Trophoblast cell (in vitro differentiated cells and primary cell): ENCODE results near the gene FGFBP2.

Experiments used
- DNase-seq, 2 donors: peaks; one replicate each; pipeline ENCODE4 v3.0.0-alpha.2; 2016
- H2AFZ ChIP-seq: 2 replicates; pipeline ENCODE4 v1.6.1; 2013; ENCODE audit warnings: low read length, moderate library complexity, mild to moderate bottlenecking; ENCODE audit not compliant: insufficient read depth, poor library complexity
- H2AK5ac ChIP-seq: 2 replicates; pipeline ENCODE4 v1.6.1; 2013; ENCODE audit warnings: mild to moderate bottlenecking, low read length
- H2BK120ac ChIP-seq: 2 replicates; pipeline ENCODE4 v1.6.1; 2013; ENCODE audit warnings: low read length, mild to moderate bottlenecking, moderate library complexity; ENCODE audit not compliant: insufficient read depth, poor library complexity
- H2BK12ac ChIP-seq: 2 replicates; pipeline ENCODE4 v1.6.1; 2013; ENCODE audit warnings: mild to moderate bottlenecking, low read length, moderate library complexity
- H2BK5ac ChIP-seq: 2 replicates; pipeline ENCODE4 v1.6.1; 2013; ENCODE audit warnings: low read length, low read depth, moderate library complexity, mild to moderate bottlenecking; ENCODE audit not compliant: poor library complexity
- H3K14ac ChIP-seq: 2 replicates; pipeline ENCODE4 v1.6.1; 2013; ENCODE audit warnings: mild to moderate bottlenecking, low read length
- H3K18ac ChIP-seq: 2 replicates; pipeline ENCODE4 v1.6.1; 2013; ENCODE audit warnings: mild to moderate bottlenecking, low read length
- H3K23ac ChIP-seq: 2 replicates; pipeline ENCODE4 v1.6.1; 2013; ENCODE audit warnings: low read length
- H3K27ac ChIP-seq: 2 replicates; pipeline ENCODE4 v1.5.1; 2013; ENCODE audit warnings: low read depth, mild to moderate bottlenecking, inconsistent platforms, low read length, moderate library complexity
- H3K27me3 ChIP-seq: 2 replicates; pipeline ENCODE4 v1.6.1; 2013; ENCODE audit warnings: inconsistent platforms, mild to moderate bottlenecking, low read length, moderate library complexity; ENCODE audit not compliant: insufficient read depth
- H3K36me3 ChIP-seq, 2 experiments: 1 replicate in 1 of 2; 2 replicates in 1 of 2; pipeline ENCODE4 v1.6.1; 2013; ENCODE audit warnings: low read length in 2 of 2, mild to moderate bottlenecking in 2 of 2, moderate library complexity in 1 of 2; ENCODE audit not compliant: insufficient read depth in 2 of 2, control insufficient read depth in 1 of 2
- H3K4ac ChIP-seq: 2 replicates; pipeline ENCODE4 v1.6.1; 2013; ENCODE audit warnings: low read depth, mild to moderate bottlenecking, low read length, moderate library complexity
- H3K4me1 ChIP-seq, 2 experiments: 1 replicate in 1 of 2; 2 replicates in 1 of 2; pipeline ENCODE4 v1.6.1; 2013; ENCODE audit warnings: low read length in 2 of 2, mild to moderate bottlenecking in 2 of 2, moderate library complexity in 1 of 2; ENCODE audit not compliant: insufficient read depth in 2 of 2, control insufficient read depth in 1 of 2
- H3K4me2 ChIP-seq: 2 replicates; pipeline ENCODE4 v1.6.1; 2013; ENCODE audit warnings: inconsistent platforms, mild to moderate bottlenecking, low read length, moderate library complexity
- H3K4me3 ChIP-seq: 2 replicates; pipeline ENCODE4 v1.5.1; 2013; ENCODE audit warnings: mild to moderate bottlenecking, low read depth, low read length, inconsistent platforms
- H3K79me1 ChIP-seq: one replicate; pipeline ENCODE4 v1.6.1; 2013; ENCODE audit warnings: low read length
- H3K79me2 ChIP-seq: 2 replicates; pipeline ENCODE4 v1.6.1; 2013; ENCODE audit warnings: low read length, mild to moderate bottlenecking; ENCODE audit not compliant: control insufficient read depth, insufficient read depth, poor library complexity
- H3K9ac ChIP-seq: 2 replicates; pipeline ENCODE4 v1.6.1; 2013; ENCODE audit warnings: mild to moderate bottlenecking, low read length
- H3K9me3 ChIP-seq: 2 replicates; pipeline ENCODE4 v1.6.1; 2013; ENCODE audit warnings: low read depth, mild to moderate bottlenecking, control low read depth, inconsistent platforms, low read length; ENCODE audit not compliant: insufficient read depth
- H4K12ac ChIP-seq: 2 replicates; pipeline ENCODE4 v1.6.1; 2013; ENCODE audit warnings: low read depth, mild to moderate bottlenecking, low read length, moderate library complexity
- H4K8ac ChIP-seq: 2 replicates; pipeline ENCODE4 v1.6.1; 2013; ENCODE audit warnings: low read depth, mild to moderate bottlenecking, low read length, moderate library complexity
- H4K91ac ChIP-seq: one replicate; pipeline ENCODE4 v1.6.1; 2013; ENCODE audit warnings: low read depth, mild to moderate bottlenecking, low read length, moderate library complexity
- WGBS: extraction: QIAGEN DNeasy Blood & Tissue Kit; methylation state at CpG from one replicate; pipeline ENCODE4 v1.1.7; 2013; ENCODE audit warnings: missing lambda C conversion rate; ENCODE audit not compliant: insufficient read length, insufficient coverage; ENCODE audit errors: extremely low coverage; 5-methylcytosine and 5-hydroxymethylcytosine counted together

FGFBP2 gene

GRCh38 chr4:15965325-15965724 is 2.4 kb upstream of the FGFBP2 start:
- no CpG with 5 or more reads among the region's 5 CpGs for WGBS
- H4K12ac ChIP-seq = peak overlapping the region; percentile 46
- H2BK5ac ChIP-seq = no peak overlapping the region
- H3K14ac ChIP-seq = no peak overlapping the region
- no peaks in the 10 kb centered on the region for H3K79me2 ChIP-seq
- H2AFZ ChIP-seq = no peak overlapping the region
- H3K4me3 ChIP-seq = no peak overlapping the region
- no peaks in the 10 kb centered on the region for H3K27me3 ChIP-seq
- H3K9ac ChIP-seq = no peak overlapping the region
- H3K36me3 ChIP-seq = peaks cover 0 to 2% of the 10 kb centered on the region in 2 experiments
- H3K79me1 ChIP-seq = no peaks in the 10 kb centered on the region
- peaks cover 2% of the 10 kb centered on the region for H3K9me3 ChIP-seq
- peaks cover 6 to 12% of the 10 kb centered on the region in 2 experiments for H3K4me1 ChIP-seq
- no peak overlapping the region for H3K4me2 ChIP-seq
- no peak overlapping the region for H2BK120ac ChIP-seq
- H3K23ac ChIP-seq = no peak overlapping the region
- no peak overlapping the region for H4K91ac ChIP-seq
- DNase-seq = no peak
- no peak overlapping the region for H2BK12ac ChIP-seq
- H2AK5ac ChIP-seq = no peak overlapping the region
- H4K8ac ChIP-seq = no peak overlapping the region
- H3K4ac ChIP-seq = no peak overlapping the region
- no peak overlapping the region for H3K18ac ChIP-seq
- no peak overlapping the region for H3K27ac ChIP-seq

- H3K9ac ChIP-seq = no peak overlapping the region
- no peak overlapping the region for H4K12ac ChIP-seq
- no peak overlapping the region for H3K14ac ChIP-seq
- peaks cover 6 to 12% of the 10 kb centered on the region in 2 experiments for H3K4me1 ChIP-seq
- WGBS = no CpG with 5 or more reads among the region's 5 CpGs
- H3K4ac ChIP-seq = no peak overlapping the region
- H3K23ac ChIP-seq = no peak overlapping the region
- H3K27me3 ChIP-seq = no peaks in the 10 kb centered on the region
- peaks cover 2% of the 10 kb centered on the region for H3K9me3 ChIP-seq
- no peak overlapping the region for H3K18ac ChIP-seq
- no peak overlapping the region for H4K91ac ChIP-seq
- H3K27ac ChIP-seq = no peak overlapping the region
- no peak overlapping the region for H2BK5ac ChIP-seq
- H4K8ac ChIP-seq = no peak overlapping the region
- H2AK5ac ChIP-seq = no peak overlapping the region
- peaks cover 0 to 2% of the 10 kb centered on the region in 2 experiments for H3K36me3 ChIP-seq
- H2BK120ac ChIP-seq = no peak overlapping the region
- no peak overlapping the region for H3K4me2 ChIP-seq
- H3K79me1 ChIP-seq = no peaks in the 10 kb centered on the region
- DNase-seq = no peak
- no peak overlapping the region for H3K4me3 ChIP-seq
- H2BK12ac ChIP-seq = no peak overlapping the region
- no peak overlapping the region for H2AFZ ChIP-seq
- no peaks in the 10 kb centered on the region for H3K79me2 ChIP-seq
These were observed 1.2 kb upstream of the FGFBP2 start for GRCh38 chr4:15964159-15964558.

- Histone ChIP-seq H4K8ac (no peak overlapping the region), H3K27me3 (no peaks in the 10 kb centered on the region), H3K27ac (no peak overlapping the region), H2BK120ac (no peak overlapping the region), H3K9ac (no peak overlapping the region), H3K18ac (no peak overlapping the region), H3K9me3 (peaks cover 2% of the 10 kb centered on the region), H2BK5ac (no peak overlapping the region), H3K14ac (no peak overlapping the region), H3K36me3 (no peaks in the 10 kb centered on the region), H3K79me2 (no peaks in the 10 kb centered on the region), H3K4me3 (no peak overlapping the region), H3K4me1 (peaks cover 6 to 12% of the 10 kb centered on the region in 2 experiments), H2AFZ (no peak overlapping the region), H3K4me2 (no peak overlapping the region), H3K79me1 (no peaks in the 10 kb centered on the region), H4K12ac (no peak overlapping the region), H4K91ac (no peak overlapping the region), H2BK12ac (no peak overlapping the region), H3K23ac (no peak overlapping the region), H3K4ac (no peak overlapping the region), H2AK5ac (no peak overlapping the region)
- DNase-seq = no peak
- WGBS = no CpG with 5 or more reads among the region's 4 CpGs
These were observed 601 bp upstream of the FGFBP2 start for GRCh38 chr4:15963576-15963975.

- no peak overlapping the region for H3K14ac ChIP-seq
- H3K9me3 ChIP-seq = peaks cover 2% of the 10 kb centered on the region
- no peaks in the 10 kb centered on the region for H3K79me2 ChIP-seq
- H2AFZ ChIP-seq = no peak overlapping the region
- no peak overlapping the region for H3K27ac ChIP-seq
- H3K27me3 ChIP-seq = no peaks in the 10 kb centered on the region
- H3K4me3 ChIP-seq = no peak overlapping the region
- peaks cover 6 to 12% of the 10 kb centered on the region in 2 experiments for H3K4me1 ChIP-seq
- H3K4me2 ChIP-seq = no peak overlapping the region
- H4K12ac ChIP-seq = no peak overlapping the region
- H3K9ac ChIP-seq = no peak overlapping the region
- H2AK5ac ChIP-seq = no peak overlapping the region
- no peak overlapping the region for H2BK12ac ChIP-seq
- no peaks in the 10 kb centered on the region for H3K79me1 ChIP-seq
- no peak overlapping the region for H2BK120ac ChIP-seq
- H3K23ac ChIP-seq = no peak overlapping the region
- no peak for DNase-seq
- WGBS = no CpG with 5 or more reads among the region's 16 CpGs
- no peak overlapping the region for H4K91ac ChIP-seq
- no peak overlapping the region for H2BK5ac ChIP-seq
- no peak overlapping the region for H3K4ac ChIP-seq
- H3K36me3 ChIP-seq = no peaks in the 10 kb centered on the region
- no peak overlapping the region for H3K18ac ChIP-seq
- H4K8ac ChIP-seq = no peak overlapping the region
These were observed 1.0 kb downstream of the FGFBP2 start for GRCh38 chr4:15961781-15962510.
